Activated gamma-delta T cell treated with anti-CD3 and anti-CD28 coated beads, Interleukin-2, amount 50 U/mL, for 16 hours (primary cell): ENCODE data around the gene LAMB1.
"Not testable (repeated sequence)": the region's sequence is repeated elsewhere in the genome, so short reads cannot be mapped to it uniquely, and the experiment has no call there.

ENCODE experiments used
- DNase-seq: peaks from one replicate; pipeline ENCODE4 v3.0.0-alpha.2; 2020; ENCODE audit warnings: low read depth

The LAMB1 gene

DNA sequence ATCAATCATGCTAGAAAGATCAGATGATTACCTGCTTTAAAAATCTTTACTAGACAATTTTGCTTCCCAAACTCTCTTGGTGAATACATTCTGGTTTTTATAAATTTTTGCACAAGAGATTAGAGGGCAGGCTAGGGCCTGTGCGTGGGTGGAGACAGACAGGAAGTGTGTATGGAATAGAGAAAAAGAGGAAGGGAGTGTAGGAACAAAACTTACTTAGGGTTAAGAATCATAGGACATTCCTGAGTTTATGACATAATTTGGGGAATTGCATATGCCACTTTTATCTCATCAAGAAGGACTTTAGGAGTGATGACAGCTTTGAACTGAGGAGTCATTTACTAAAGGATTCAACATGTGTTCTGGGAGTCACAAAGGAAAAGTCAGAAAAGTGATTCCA is 31.3 kb downstream of the LAMB1 start:
- DNase-seq, result no peak

DNA sequence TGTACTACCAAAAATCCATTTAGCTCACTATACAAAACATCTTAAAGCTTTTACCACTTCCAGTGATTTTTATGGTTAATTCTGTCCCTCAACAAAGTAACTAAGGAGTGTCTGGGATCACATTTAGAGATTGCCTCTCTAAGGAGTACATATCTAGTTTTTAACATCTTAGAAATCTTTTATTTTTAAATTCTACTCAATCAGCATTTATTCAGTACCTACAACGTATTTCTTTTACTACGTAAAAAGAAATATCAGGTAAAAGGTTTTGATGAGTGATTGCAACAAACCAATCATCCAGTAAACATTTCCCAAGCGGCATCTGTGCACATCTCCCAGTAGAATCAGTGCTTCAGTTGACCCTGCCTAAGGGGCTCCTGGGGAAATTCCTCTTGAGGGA is 31.9 kb downstream of the LAMB1 start:
- DNase-seq, result no peak

DNA sequence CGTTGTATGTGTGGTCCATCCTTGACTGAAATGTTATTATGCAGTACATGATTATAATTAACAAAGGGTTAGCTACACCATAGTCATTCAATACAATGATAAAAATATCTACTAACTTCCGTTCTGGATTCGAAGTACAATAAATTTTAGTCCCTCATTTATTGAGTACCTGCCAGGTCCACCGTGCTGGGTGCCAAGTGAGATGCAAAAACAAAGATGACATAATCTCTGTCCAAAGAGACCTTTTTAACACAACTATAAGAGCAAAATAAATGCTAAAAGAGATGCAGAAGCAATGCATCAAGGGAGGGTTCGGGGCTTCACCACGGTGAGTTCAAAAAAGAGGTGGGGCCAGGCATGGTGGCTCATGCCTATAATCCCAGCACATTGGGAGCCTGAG is 33.1 kb downstream of the LAMB1 start:
- DNase-seq, result no peak

DNA sequence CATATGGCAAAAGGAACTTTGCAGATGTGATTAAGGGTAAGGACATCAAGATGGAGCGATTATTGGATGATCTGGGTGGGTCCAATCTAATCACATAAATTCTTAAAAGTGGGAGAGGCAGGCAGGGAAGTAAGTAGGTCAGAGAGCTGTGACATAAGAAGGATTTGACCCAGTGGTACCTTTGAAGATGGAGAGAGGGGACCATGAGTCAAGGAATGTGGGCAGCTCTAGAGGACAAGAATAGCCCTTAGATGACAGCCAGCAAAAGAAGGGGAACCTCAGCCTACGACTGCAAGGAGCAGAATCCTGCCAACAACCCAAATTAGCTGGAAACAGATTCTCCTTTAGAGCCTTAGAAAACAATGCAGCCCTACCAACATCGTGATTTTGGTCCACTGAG is 34.5 kb downstream of the LAMB1 start:
- DNase-seq, result no peak

DNA sequence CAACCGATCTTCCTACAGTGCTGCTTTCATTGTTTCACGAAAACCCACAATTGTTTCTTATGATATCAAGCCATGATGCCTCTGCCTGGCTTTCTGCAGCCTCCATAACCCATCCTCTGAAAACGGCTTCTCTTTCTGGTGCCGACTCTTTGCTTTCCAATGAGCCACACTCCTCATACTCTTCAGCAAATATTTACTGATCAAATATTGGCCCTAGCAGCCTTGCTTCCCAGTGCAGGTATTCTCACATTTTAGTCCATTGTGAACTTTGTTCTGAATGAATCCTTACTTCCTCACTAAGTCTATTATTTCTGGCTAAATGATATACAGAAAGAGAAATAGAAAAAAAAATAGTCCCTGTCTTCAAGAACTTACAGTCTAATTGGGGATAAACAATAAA is 35.5 kb downstream of the LAMB1 start:
- DNase-seq, result no peak

DNA sequence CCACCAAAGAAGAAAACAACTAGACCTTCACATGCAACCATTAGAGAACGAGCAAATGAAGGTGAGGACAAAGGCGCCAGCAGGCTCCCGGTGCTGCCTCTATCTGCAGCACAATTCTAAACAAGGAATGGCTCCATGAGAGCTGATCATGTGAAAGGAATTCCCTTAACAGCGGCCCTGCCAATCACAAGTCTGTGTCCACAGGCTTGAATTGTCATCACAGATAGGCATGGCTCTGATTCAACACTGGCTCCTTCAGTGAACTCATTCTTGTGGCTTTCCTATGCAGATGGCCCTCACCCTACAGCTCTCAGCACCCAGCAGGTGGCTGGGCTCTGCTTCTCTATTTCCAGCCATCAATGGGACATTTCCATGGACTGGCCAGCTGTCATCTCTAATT is 36.2 kb downstream of the LAMB1 start:
- no peak for DNase-seq

DNA sequence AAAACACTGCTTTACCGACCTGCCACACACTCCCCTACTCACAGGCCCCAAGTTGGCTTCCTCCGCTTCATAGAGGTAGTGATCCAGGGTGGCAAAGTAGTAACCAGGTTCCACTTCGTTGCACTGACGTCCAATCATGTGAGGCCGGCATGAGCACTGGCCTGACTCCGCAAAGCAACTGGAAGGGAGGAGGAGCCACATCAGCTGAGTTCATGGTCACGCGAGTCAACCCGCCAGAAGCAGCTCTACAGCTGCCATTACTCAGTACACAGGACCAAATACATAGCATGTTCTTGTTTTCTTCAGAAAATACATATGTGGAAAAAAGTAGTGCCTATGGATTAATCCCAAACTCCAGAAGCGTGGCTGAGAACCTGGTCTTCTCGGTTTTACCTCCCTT is 38.5 kb downstream of the LAMB1 start:
- no peak for DNase-seq

DNA sequence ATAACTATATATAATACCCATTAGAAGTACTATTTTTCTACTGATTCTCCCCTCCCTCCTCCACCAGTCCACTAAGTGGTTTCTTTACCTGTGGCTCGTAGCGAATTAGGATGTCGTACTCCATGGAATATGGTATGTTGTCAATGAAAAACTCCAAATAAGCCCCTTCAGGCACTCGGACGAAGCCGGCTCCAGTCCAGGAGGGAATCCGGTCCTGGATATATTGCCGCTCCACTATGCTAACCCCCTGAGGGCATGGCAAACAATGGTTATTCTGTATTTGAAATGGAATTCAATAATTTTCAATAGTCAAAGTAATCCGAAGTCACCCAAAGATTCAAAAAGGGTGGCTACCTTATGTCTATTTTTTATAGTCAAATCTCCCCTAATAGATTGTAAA is 40.1 kb downstream of the LAMB1 start:
- DNase-seq, result no peak

DNA sequence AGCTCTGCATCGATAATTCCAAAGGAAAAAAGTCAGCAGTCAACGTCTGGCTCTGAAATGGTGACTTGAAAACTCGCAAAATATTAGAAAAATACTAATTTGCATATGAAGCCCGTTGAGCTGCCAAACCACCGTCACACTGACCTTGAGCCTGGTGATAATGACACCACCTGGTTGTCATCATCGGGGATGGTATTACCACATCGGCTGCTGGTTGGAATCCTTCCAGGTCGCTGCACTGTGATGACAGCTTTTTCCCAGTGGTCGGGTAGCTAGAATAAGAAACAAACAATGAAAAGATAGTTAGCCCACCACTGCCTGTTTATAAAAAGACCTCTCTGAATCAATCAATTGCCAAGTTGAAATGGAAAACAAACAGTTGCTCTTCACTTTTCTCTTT is 41.6 kb downstream of the LAMB1 start:
- no peak for DNase-seq

DNA sequence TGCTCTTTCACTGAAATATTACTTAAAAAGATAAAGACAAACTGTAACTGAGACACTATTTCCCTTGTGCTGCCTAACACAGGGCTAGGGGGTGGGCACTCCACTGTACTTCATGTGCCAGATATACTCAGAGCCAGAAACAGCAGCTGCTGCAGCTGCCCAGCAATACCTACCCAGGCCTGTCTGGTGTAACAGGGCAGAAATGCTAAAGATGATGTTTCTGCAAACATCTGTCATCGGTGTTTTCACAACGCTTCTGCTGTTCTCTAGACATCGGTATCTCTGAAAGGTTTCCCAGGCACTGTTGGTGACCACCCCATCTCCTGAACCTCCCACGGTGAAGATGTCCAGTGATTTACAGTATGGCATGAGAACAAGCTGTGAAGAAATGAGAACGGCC is 42.7 kb downstream of the LAMB1 start:
- no peak for DNase-seq

DNA sequence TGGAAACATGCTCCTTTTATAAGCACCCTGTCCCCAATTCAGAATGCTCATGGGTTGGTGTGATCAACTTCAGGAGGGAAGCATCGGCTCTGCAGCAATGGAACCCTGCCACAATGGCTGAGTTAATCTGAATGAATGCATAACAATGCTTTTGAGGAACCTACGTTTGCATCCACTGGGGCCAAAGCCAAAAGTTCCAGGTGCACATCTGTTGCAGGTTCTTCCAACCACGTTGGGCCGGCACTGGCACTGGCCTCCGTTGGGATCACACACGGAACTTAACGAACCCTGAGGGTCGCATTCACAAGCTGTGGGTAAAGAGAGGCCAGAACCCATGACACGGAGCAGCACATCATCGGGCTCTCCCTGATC is 43.4 kb downstream of the LAMB1 start:
- DNase-seq, result no peak

DNA sequence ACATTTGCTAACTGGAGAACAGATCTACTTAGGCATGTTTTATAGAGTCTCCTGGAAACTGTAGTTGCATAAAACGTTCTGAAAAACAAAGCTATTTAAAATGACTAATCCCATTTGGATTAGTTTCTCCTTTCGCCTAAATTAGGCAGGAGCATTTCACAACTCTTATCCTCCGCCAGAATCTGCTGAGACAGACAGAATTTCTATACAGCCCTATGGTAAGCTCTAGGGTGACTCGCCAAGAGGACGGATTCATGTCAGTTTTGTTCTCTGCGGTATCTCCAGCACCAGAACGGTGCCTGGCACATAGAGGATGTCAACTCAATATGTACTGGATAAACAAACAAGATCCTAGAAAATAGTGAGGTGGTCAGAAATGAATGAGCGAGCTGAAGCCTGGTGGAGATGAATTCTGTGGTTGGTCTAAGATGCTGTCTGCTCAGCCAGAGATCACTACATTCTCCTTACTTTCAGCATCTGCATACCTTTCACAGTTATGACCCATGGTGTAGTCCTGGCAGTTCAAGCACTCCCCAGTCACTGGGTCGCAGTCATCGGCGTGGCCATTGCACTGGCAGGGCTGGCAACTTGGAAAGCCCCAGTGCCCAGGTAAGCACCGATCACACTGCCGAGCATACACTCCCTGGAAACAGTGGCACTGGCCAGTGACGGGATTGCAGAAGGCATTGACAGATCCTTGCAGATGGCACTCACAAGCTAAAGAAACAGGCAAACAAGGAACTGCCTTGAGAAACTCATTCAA is 44.0 kb downstream of the LAMB1 start:
- no peak for DNase-seq

DNA sequence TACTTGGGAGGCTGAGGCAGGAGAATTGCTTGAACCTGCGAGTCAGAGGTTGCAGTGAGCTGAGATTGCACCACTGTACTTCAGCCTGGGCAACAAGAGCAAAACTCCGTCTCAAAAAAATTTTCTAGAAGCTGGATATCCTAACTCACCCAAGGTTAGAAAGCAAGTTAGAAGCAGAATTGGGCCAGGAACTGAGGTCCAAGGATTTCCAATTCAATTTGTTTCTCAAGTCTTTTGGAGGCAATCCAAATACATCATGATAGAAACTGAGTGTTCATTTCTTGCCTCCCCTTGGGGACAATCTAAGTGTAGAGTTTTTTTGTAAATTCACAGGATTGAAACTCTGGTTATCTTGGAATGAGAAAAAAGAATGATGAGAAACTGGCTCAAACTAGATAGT is 45.5 kb downstream of the LAMB1 start:
- no peak for DNase-seq

DNA sequence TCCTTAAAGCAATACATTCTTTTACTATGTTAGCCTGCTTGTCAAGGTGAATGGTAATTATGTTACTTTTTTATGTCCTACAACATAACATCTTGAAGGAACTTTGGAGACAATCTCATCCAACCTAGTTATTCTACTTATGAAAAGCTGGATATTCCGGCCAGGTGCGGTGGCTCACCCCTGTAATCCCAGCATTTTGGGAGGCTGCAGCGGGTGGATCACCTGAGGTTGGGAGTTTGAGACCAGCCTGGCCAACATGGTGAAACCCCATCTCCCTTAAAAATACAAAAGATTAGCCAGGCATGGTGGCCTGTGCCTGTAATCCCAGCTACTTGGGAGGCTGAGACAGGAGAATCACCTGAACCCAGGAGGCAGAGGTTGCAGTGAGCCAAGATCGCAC is 46.0 kb downstream of the LAMB1 start:
- DNase-seq, result not testable (repeated sequence)

DNA sequence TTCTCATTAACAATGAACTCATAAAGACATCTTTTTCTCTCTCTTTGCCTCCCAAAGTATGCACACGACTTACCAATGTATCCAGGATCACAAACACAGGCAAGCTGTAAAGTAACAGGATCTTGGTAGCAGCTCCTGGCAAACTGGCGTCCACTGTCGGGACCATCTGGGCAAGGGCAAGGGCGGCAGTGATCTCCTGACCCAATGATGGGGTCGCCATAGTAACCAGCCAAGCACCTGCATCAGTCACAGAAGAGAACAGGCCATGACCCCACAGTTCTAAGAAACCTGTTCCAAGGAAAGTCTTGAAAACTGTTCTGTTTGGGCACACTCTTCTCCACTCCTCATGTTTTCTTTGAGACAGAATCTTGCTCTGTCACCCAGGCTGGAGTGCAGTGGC is 47.6 kb downstream of the LAMB1 start:
- no peak for DNase-seq

DNA sequence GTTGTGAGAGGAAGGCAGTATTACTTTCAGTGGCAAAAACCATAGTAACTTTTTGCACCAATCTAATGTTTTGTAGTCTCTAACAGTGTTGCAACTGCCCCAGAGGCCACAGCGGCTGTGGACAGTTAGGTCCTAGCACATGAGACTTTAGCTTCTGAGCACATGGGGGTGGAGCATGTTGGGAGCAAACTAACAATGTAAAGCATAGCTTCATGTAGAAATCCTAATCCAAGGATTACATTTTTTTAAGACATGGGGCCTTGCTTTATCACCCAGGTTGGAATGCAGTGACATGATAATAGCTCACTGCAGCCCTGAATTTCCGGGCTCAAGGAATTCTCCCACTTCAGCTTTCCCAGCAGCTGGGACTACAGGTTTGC is 49.0 kb downstream of the LAMB1 start:
- no peak for DNase-seq

DNA sequence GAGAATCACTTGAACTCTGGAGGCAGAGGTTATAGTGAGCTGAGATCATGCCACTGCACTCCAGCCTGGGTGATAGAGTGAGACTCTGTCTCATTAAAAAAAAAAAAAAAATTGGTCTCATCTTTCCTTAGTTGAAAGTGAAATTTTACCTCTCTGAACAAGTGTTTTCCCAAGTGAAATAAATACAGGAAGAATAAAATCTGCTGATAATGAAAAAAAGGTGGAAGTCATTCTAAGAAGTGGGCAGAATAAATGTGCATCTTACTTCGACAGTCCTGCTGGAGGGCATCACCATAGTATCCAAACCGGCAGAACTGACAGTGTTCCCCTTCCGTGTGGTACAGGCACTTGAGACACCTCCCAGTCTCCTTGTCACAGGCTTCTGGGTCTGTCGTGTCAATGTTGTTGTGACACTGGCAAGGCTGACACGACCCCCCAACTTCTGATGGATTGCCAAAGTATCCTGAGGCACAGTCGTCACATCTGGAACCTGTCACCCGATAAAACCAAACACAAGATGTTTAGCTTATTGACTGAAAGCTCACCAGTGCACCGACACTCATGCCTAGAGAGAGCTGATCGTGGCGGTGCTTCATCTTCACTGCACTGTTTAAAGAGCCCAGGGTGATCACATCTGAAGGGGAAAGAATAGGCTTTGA is 49.6 kb downstream of the LAMB1 start:
- no peak for DNase-seq

DNA sequence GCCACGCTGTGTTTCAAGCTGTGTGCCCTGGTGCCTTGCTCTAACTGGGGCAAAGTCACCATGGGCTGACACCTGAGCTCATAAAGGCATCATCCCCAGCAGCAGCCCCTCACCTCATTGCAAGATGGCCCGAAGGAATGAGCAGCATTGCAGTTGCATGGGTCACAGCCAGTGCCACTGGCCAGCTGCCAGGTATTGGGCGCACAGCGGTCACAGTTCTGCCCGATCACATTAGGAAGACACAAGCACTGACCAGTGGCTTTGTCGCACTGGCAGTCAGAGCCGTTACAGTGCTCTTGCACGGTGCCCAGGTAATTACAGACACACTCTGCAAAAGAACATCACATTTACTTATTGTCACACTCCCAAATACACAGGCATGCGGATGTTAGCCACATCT is 51.1 kb downstream of the LAMB1 start:
- DNase-seq, result no peak

DNA sequence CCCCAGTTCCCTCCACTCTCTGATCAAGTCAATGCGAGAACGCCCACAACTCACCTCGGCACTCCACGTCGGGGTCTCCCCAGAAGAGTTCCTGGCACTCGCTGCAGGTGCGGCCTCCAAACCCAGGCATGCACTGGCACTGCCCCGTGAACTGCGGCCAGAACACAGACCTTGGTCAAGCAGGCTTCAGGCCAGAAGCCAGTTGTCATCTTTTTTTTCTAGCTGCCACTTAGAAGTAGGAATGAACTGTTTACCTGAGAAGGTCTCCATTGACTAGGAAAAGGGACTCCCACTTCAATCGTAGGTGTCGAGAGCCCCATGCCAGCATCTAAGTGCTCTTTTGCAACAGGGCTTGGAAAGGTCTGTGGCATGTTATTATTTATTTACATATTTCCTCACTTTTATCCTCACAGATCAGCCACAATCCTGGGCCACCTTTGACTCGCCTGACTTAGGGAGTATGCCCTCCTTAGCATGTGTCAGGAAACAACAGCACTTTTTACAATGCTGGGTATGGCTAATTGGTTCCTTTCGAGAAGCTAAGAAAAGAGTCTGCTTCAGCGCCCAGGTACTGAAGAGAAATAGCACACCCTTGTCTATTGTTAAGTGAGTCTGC is 51.7 kb downstream of the LAMB1 start:
- DNase-seq, result no peak

DNA sequence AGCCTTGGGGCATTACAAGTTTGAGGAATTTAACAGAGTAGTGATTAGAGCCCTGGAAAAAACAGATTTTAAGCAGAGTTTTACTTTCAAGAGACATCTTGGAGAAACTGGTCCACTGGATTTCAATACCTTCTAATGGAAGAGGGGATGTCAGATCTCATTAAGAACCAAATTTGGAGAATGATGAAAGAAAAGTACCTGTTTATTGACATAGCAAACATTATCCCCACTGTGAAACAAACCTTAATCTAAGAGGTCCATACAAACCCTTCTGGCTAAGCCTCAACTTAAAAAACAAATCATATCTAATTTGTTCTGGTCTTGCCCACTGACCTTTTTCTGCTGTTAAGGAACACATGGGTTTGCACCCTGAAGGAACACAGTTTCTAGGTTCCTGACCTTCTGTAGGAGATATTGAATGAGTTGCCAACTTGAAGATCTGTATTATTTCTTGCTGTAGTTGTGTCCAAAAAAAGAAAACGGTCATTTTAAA is 53.5 kb downstream of the LAMB1 start:
- DNase-seq, result no peak

DNA sequence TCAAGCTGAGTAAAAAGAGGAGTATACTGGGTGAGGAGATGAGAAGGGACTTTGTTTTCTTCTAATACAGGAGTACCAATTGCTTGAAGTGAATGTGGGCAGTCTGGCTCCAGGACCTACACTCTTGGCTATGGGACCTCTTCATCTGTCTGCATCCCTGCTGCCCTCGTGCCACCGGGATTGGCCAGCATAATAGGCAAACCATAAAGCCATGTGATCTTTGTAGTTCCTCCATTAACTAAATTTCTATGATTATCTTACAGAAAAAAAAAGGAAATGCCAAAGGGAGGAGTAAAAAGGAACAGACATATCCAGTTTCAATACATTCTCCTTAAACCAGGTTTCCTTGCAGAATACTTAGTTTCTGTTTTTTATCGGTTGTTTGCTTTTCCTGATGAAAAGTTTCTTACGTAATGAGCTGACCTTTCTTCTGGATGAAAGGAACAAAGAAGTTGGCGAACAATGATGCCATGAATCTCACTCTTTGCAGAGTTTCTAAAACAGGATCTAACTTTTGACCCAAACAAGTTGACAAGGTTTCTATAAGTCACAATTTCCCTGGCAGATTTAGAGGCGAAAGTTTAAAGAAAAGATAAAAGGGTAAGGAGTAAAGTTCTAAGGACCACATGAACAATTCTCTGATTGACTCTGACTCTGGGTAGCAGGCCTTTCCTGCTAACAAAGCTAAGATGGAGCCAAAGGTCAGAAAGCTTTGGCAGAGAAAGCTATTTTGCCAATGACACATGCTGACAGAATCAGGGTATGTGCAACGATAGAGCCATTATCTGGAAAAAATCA is 54.1 kb downstream of the LAMB1 start:
- no peak for DNase-seq

DNA sequence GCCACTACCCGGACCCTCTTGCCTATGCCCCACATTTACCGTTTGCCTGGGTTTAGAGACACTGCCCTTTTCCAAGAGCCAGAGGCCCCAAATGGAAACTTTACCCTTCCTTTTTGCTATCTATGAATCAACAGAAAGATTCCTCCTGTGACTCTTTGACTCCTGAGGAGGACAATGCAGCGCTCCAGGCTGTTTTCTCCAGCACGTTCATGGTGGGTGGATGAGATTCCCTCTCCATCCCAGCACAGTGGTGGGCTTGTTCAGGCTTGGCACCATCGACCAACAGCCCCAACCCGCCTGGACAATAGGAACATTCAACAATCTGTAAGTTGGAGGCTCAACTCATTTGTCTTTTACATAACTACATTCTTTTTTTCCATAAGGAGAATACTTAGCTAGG is 56.1 kb downstream of the LAMB1 start:
- DNase-seq, result no peak

DNA sequence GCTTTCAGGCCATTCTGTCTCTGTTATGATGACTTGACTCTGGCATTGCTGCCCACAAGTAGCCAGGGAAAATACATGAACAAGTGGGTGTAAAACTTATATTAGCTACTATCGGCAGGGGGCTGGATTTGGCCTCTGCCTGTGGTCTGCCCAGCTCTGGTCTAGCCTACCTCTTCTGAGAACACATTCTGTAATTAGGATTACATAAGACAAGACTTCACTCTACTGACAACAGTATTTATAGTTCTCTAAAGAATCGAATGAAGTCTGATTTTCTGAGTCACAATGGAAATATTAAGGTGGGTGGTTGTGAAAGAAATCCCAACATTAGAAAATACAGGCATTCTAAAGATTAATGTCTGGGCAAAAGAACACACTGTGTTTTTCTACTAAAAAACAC is 56.5 kb downstream of the LAMB1 start:
- DNase-seq, result no peak
